ENCODE measurements around the gene RRP9.

GRCh38 chr3:51970606-51971300 is 29.0 kb upstream of the RRP9 start:
- TF ChIP-seq MAX (IDR thresholded peaks at IDR 0.05; ENCODE audit: low read depth, low read length) (no peak), CTCF (IDR thresholded peaks at IDR 0.05; ENCODE audit: low read depth, low read length) (no peak), POLR2A (IDR thresholded peaks at IDR 0.05; ENCODE audit: extremely low read depth, insufficient read length) (no peak), MYC (IDR thresholded peaks at IDR 0.05; ENCODE audit: low read depth, low read length) (no peak)
